IMR-90 (cell line): ENCODE measurements around the gene TMEM204. TPM values are rescaled to one million over a fixed set of nuclear protein-coding genes. Genes with fewer than 3 reads are reported as not detected.

ENCODE experiments used
- ATAC-seq: fragments of 200-7000 bp; cut with Tn5 transposase; 2 replicates; pipeline ENCODE4 v1.9.1; 2020; ENCODE audit warnings: low read depth, mild to moderate bottlenecking, moderate library complexity
- BruUV-seq: library from RNA; stranded (reverse); fragments of 400-500 nt; replicated peaks from 2 replicates; lab custom pipeline; 2021; lab: Mats Ljungman, UMichigan
- CTCF ChIA-PET: fragments of 300-600 bp; formaldehyde crosslinking; extraction: SDS; loops from one replicate; lab custom pipeline; 2021; ENCODE audit warnings: antibody characterized with exemption; lab: Yijun Ruan, JAX
- POLR2A ChIA-PET: fragments of 300-600 bp; sonication (Branson Sonifier 250); formaldehyde crosslinking; loops from one replicate; lab custom pipeline; 2022; ENCODE audit warnings: antibody characterized with exemption; ENCODE audit not compliant: unreplicated experiment; lab: Charles Lee
- DNase-seq: peaks from one replicate; pipeline ENCODE4 v3.0.0; 2013
- H2AFZ ChIP-seq: replicated peaks from 2 replicates; pipeline ENCODE3; 2013; ENCODE audit warnings: low read length, mild to moderate bottlenecking; ENCODE audit not compliant: poor library complexity
- H2AK5ac ChIP-seq: 2 replicates; pipeline ENCODE4 v1.6.1; 2013; ENCODE audit warnings: low read depth, low read length, inconsistent platforms
- H2AK9ac ChIP-seq: replicated peaks from 2 replicates; pipeline ENCODE3; 2013; ENCODE audit warnings: mild to moderate bottlenecking, low read depth, low read length, moderate library complexity; ENCODE audit not compliant: poor library complexity
- H2BK120ac ChIP-seq: 2 replicates; pipeline ENCODE4 v1.6.1; 2013; ENCODE audit warnings: low read depth, low read length, inconsistent platforms
- H2BK15ac ChIP-seq: 3 replicates; pipeline ENCODE4 v1.6.1; 2013; ENCODE audit warnings: low read depth, low read length, inconsistent platforms
- H2BK20ac ChIP-seq: 2 replicates; pipeline ENCODE4 v1.6.1; 2013; ENCODE audit warnings: low read depth, mild to moderate bottlenecking, inconsistent platforms, low read length, moderate library complexity
- H2BK5ac ChIP-seq: 2 replicates; pipeline ENCODE4 v1.6.1; 2013; ENCODE audit warnings: mild to moderate bottlenecking, low read depth, low read length, inconsistent platforms; ENCODE audit not compliant: poor library complexity, severe bottlenecking
- H3K14ac ChIP-seq: replicated peaks from 2 replicates; pipeline ENCODE4 v1.6.1; 2013; ENCODE audit warnings: low read depth, low read length, inconsistent platforms
- H3K18ac ChIP-seq: 2 replicates; pipeline ENCODE4 v1.6.1; 2013; ENCODE audit warnings: low read depth, low read length, control low read depth
- H3K23ac ChIP-seq: 2 replicates; pipeline ENCODE4 v1.6.1; 2013; ENCODE audit warnings: low read depth, low read length, inconsistent platforms
- H3K27ac ChIP-seq: 2 replicates; pipeline ENCODE4 v1.5.1; 2013; ENCODE audit warnings: mild to moderate bottlenecking, control low read depth, low read length; ENCODE audit not compliant: insufficient read depth
- H3K27me3 ChIP-seq: 2 replicates; pipeline ENCODE4 v1.6.1; 2013; ENCODE audit warnings: low read length; ENCODE audit not compliant: control insufficient read depth, insufficient read depth
- H3K36me3 ChIP-seq: 2 replicates; pipeline ENCODE4 v1.6.1; 2013; ENCODE audit warnings: low read length, mixed read lengths; ENCODE audit not compliant: control insufficient read depth, insufficient read depth
- H3K4ac ChIP-seq: 2 replicates; pipeline ENCODE4 v1.6.1; 2013; ENCODE audit warnings: low read depth, low read length, inconsistent platforms
- H3K4me1 ChIP-seq: 2 replicates; pipeline ENCODE4 v1.6.1; 2013; ENCODE audit warnings: low read length, mixed read lengths; ENCODE audit not compliant: control insufficient read depth, insufficient read depth
- H3K4me2 ChIP-seq: 2 replicates; pipeline ENCODE4 v1.6.1; 2013; ENCODE audit warnings: low read depth, mild to moderate bottlenecking, control low read depth, low read length, moderate library complexity
- H3K4me3 ChIP-seq: 2 replicates; pipeline ENCODE4 v1.5.1; 2013; ENCODE audit warnings: low read depth, mild to moderate bottlenecking, control low read depth, low read length, moderate library complexity; ENCODE audit not compliant: insufficient read depth
- H3K56ac ChIP-seq: 2 replicates; pipeline ENCODE4 v1.6.1; 2013; ENCODE audit warnings: low read length, inconsistent platforms; ENCODE audit not compliant: insufficient read depth; ENCODE audit errors: extremely low read depth
- H3K79me1 ChIP-seq, 2 experiments: 2 replicates each; pipeline ENCODE4 v1.6.1; 2013; ENCODE audit warnings: low read length in 2 of 2, inconsistent platforms in 1 of 2, low read depth in 1 of 2
- H3K9ac ChIP-seq: 2 replicates; pipeline ENCODE4 v1.6.1; 2013; ENCODE audit warnings: low read depth, low read length, control low read depth
- H3K9me1 ChIP-seq: 2 replicates; pipeline ENCODE4 v1.6.1; 2013; ENCODE audit warnings: low read length, inconsistent platforms; ENCODE audit not compliant: insufficient read depth
- H3K9me3 ChIP-seq: 2 replicates; pipeline ENCODE4 v1.6.1; 2013; ENCODE audit warnings: low read length; ENCODE audit not compliant: control insufficient read depth, insufficient read depth
- H4K20me1 ChIP-seq: 2 replicates; pipeline ENCODE4 v1.6.1; 2013; ENCODE audit warnings: low read length, inconsistent platforms; ENCODE audit not compliant: insufficient read depth
- H4K5ac ChIP-seq: 2 replicates; pipeline ENCODE4 v1.6.1; 2013; ENCODE audit warnings: mild to moderate bottlenecking, low read depth, low read length, control low read depth
- H4K8ac ChIP-seq, 2 experiments: 2 replicates each; pipeline ENCODE4 v1.6.1; 2013; ENCODE audit warnings: low read depth in 2 of 2, low read length in 2 of 2, control low read depth in 1 of 2, inconsistent platforms in 1 of 2
- H4K91ac ChIP-seq: 2 replicates; pipeline ENCODE4 v1.6.1; 2013; ENCODE audit warnings: low read depth, low read length, inconsistent platforms; ENCODE audit not compliant: insufficient read depth
- CEBPB ChIP-seq: IDR thresholded peaks from 2 replicates; pipeline ENCODE4 v1.6.1; 2012; ENCODE audit warnings: low read depth, low read length, improper control_type of control experiment
- CTCF ChIP-seq: conservative IDR thresholded peaks from 2 replicates; pipeline ENCODE4 v1.5.1; 2012; ENCODE audit warnings: mild to moderate bottlenecking, low read depth, low read length, improper control_type of control experiment
- ELK1 ChIP-seq: fragments of 150-350 bp; IDR thresholded peaks from 2 replicates; pipeline ENCODE4 v1.6.1; 2016; ENCODE audit warnings: low read depth, mild to moderate bottlenecking, low read length, moderate library complexity, borderline replicate concordance
- FOS ChIP-seq: fragments of 150-350 bp; IDR thresholded peaks from 2 replicates; pipeline ENCODE4 v1.6.1; 2016; ENCODE audit warnings: low read depth, low read length
- MAFK ChIP-seq: IDR thresholded peaks from 2 replicates; pipeline ENCODE4 v1.6.1; 2012; ENCODE audit warnings: low read depth, low read length, improper control_type of control experiment
- MAZ ChIP-seq: IDR thresholded peaks from 2 replicates; pipeline ENCODE4 v1.6.1; 2012; ENCODE audit warnings: low read depth, mild to moderate bottlenecking, low read length, improper control_type of control experiment, moderate library complexity, borderline replicate concordance
- MXI1 ChIP-seq: IDR thresholded peaks from 2 replicates; pipeline ENCODE4 v1.6.1; 2012; ENCODE audit warnings: low read depth, mild to moderate bottlenecking, low read length, moderate library complexity, borderline replicate concordance
- POLR2A ChIP-seq: IDR thresholded peaks from 2 replicates; pipeline ENCODE4 v1.6.1; 2012; ENCODE audit warnings: mild to moderate bottlenecking, low read depth, low read length
- RAD21 ChIP-seq: IDR thresholded peaks from 2 replicates; pipeline ENCODE4 v1.6.1; 2012; ENCODE audit warnings: low read length, improper control_type of control experiment
- RCOR1 ChIP-seq: IDR thresholded peaks from 2 replicates; pipeline ENCODE4 v1.6.1; 2012; ENCODE audit warnings: mild to moderate bottlenecking, low read length, improper control_type of control experiment; ENCODE audit not compliant: insufficient replicate concordance
- RFX5 ChIP-seq: IDR thresholded peaks from 2 replicates; pipeline ENCODE4 v1.8.0; 2012; ENCODE audit warnings: low read depth, mild to moderate bottlenecking, low read length, moderate library complexity
- WGBS, 2 experiments: methylation state at CpG; one replicate each; pipeline versions ENCODE4 v1.1.5 to v1.1.7; 2013; ENCODE audit warnings: missing lambda C conversion rate in 2 of 2; ENCODE audit not compliant: insufficient read length in 1 of 2; ENCODE audit errors: extremely low coverage in 2 of 2; 5-methylcytosine and 5-hydroxymethylcytosine counted together
- dilution Hi-C: fragments of 300-500 bp; cut with HindIII; formaldehyde crosslinking; loops from one replicate; pipeline ENCODE4 v1.14.3; 2018; ENCODE audit warnings: low sequenced_read_pairs; ENCODE audit not compliant: unreplicated experiment
- in situ Hi-C: fragments of 300-500 bp; cut with MboI; formaldehyde crosslinking; loops from 3 replicates; pipeline ENCODE4 v1.14.3; 2019; ENCODE audit warnings: low sequenced_read_pairs, inconsistent platforms, mixed read lengths
- intact Hi-C: fragments of 100-400 bp; cut with micrococcal nuclease; formaldehyde crosslinking; loops from 2 replicates; pipeline ENCODE4 v1.10.0; 2022
- polyA plus RNA-seq, 3 experiments: library from polyadenylated mRNA; depleted of rRNA; stranded (reverse); fragments of >200 nt; gene quantifications; 2 replicates each; pipeline ENCODE4 v1.2.3, GENCODE V29; 2012; ENCODE audit warnings: low replicate concordance in 1 of 3
- total RNA-seq: library from RNA; depleted of rRNA; stranded (reverse); fragments of >200 nt; gene quantifications from 2 replicates; pipeline ENCODE4 v1.2.3, GENCODE V29; 2012

Gene TMEM204
- total and polyA plus RNA-seq, 2 of the 4 experiments (the other 2 are of a cell fraction) = 7.0 to 12.3 TPM

GRCh38 chr16:1537763-1538289 is 4.4 kb downstream of the TMEM204 start:
- H3K27me3 ChIP-seq = no peaks in the 10 kb centered on the region
- H3K23ac ChIP-seq = no peak overlapping the region
- peaks cover 28% of the 10 kb centered on the region for H3K36me3 ChIP-seq
- no peak overlapping the region for H3K4ac ChIP-seq
- H4K91ac ChIP-seq = no peak overlapping the region
- 0 out of 2 replicates have a peak, but pooled peaks cover 3% of the 10 kb centered on the region for H4K20me1 ChIP-seq
- peaks cover 5 to 62% of the 10 kb centered on the region in 2 experiments; a peak in 3 of 4 replicates for H3K79me1 ChIP-seq
- H3K56ac ChIP-seq = no peak overlapping the region
- ChIA-PET CTCF (no interaction called here), POLR2A (no interaction called here)
- in situ Hi-C loops = no loop called here
- no peak for TF ChIP-seq RFX5
- TF ChIP-seq ELK1 = no peak
- TF ChIP-seq MAZ = no peak
- TF ChIP-seq RCOR1 = no peak
- no peak for TF ChIP-seq MAFK
- TF ChIP-seq POLR2A = no peak
- no peak for TF ChIP-seq RAD21
- no peak for TF ChIP-seq CTCF
- no peak for TF ChIP-seq MXI1
- TF ChIP-seq CEBPB = no peak
- no peak for TF ChIP-seq FOS
- no peak for DNase-seq
- no peak overlapping the region for H3K4me2 ChIP-seq
- no peaks in the 10 kb centered on the region for H3K9me3 ChIP-seq
- intact Hi-C loops = no loop called here
- H2BK15ac ChIP-seq = no peak overlapping the region
- no peak overlapping the region for H3K14ac ChIP-seq
- 93% methylated on average over 15 of the region's 26 CpGs; no CpG with 5 or more reads in 1 of the 2 experiments for WGBS, 2 experiments
- H3K9me1 ChIP-seq = 0 out of 2 replicates have a peak, but pooled peaks cover 5% of the 10 kb centered on the region
- H4K8ac ChIP-seq = no peak overlapping the region
- H3K27ac ChIP-seq = no peak overlapping the region
- no peak overlapping the region for H4K5ac ChIP-seq
- no peak overlapping the region for H2BK5ac ChIP-seq
- H2AK5ac ChIP-seq = no peak overlapping the region
- no peak for ATAC-seq
- BruUV-seq = no TSS peak
- no peak overlapping the region for H3K4me3 ChIP-seq
- H3K4me1 ChIP-seq = peaks cover 17% of the 10 kb centered on the region
- H2AK9ac ChIP-seq = peak overlapping the region; percentile 23
- dilution Hi-C loops = no loop called here
- H3K18ac ChIP-seq = no peak overlapping the region
- H2BK20ac ChIP-seq = no peak overlapping the region
- H2AFZ ChIP-seq = no peak overlapping the region
- no peak overlapping the region for H2BK120ac ChIP-seq
- no peak overlapping the region for H3K9ac ChIP-seq
